ENCODE data around the gene OR4K13. TPM values are rescaled to one million over a fixed set of nuclear protein-coding genes. Genes with fewer than 3 reads are reported as not detected.

OR4K13 gene
- total RNA-seq, 6 experiments from 2014 or later, result not detected

GRCh38 chr14:19993438-19993837 lies 42.4 kb downstream of the OR4K13 start:
- TF ChIP-seq, protein P1, sequence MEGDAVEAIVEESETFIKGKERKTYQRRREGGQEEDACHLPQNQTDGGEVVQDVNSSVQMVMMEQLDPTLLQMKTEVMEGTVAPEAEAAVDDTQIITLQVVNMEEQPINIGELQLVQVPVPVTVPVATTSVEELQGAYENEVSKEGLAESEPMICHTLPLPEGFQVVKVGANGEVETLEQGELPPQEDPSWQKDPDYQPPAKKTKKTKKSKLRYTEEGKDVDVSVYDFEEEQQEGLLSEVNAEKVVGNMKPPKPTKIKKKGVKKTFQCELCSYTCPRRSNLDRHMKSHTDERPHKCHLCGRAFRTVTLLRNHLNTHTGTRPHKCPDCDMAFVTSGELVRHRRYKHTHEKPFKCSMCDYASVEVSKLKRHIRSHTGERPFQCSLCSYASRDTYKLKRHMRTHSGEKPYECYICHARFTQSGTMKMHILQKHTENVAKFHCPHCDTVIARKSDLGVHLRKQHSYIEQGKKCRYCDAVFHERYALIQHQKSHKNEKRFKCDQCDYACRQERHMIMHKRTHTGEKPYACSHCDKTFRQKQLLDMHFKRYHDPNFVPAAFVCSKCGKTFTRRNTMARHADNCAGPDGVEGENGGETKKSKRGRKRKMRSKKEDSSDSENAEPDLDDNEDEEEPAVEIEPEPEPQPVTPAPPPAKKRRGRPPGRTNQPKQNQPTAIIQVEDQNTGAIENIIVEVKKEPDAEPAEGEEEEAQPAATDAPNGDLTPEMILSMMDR (IDR thresholded peaks at IDR 0.05), result no peak
- Mint-ChIP-seq H3K4me3 (no peak overlapping the region), H3K27me3 (ENCODE audit: insufficient read depth) (no peaks in the 10 kb centered on the region), H3K36me3 (ENCODE audit: low read depth) (peaks cover 11% of the 10 kb centered on the region; the same call in 1 of the 2 replicates), H3K4me1 (ENCODE audit: low read depth) (no peaks in the 10 kb centered on the region), H3K9me3 (peaks cover 69% of the 10 kb centered on the region), H3K27ac (no peak overlapping the region)
- DNase-seq, result no peak

Other genes starting within 250 kb of the OR4K13 start
- gene OR4N2, start 232.3 kb downstream of the OR4K13 start, total RNA-seq (2021; fragmentation: NEBNext Ultra II Directional; extraction: Animal tissue kit (Norgen Biotek cat#: 25700)), result not detected
- gene OR4K2, start 160.9 kb downstream of the OR4K13 start, total RNA-seq (2021; fragmentation: NEBNext Ultra II Directional; extraction: Animal tissue kit (Norgen Biotek cat#: 25700)), result not detected
- not detected for gene OR4K5, start 115.4 kb downstream of the OR4K13 start, total RNA-seq (2021; fragmentation: NEBNext Ultra II Directional; extraction: Animal tissue kit (Norgen Biotek cat#: 25700))
- not detected for gene OR4K1, start 105.1 kb downstream of the OR4K13 start, total RNA-seq (2021; fragmentation: NEBNext Ultra II Directional; extraction: Animal tissue kit (Norgen Biotek cat#: 25700))
- gene OR4K15, start 60.4 kb downstream of the OR4K13 start, total RNA-seq (2021; fragmentation: NEBNext Ultra II Directional; extraction: Animal tissue kit (Norgen Biotek cat#: 25700)), result not detected
- not detected for gene OR4Q2, start 33.9 kb downstream of the OR4K13 start, total RNA-seq (2021; fragmentation: NEBNext Ultra II Directional; extraction: Animal tissue kit (Norgen Biotek cat#: 25700))
- not detected for gene OR4K14, start 16.7 kb downstream of the OR4K13 start, total RNA-seq (2021; fragmentation: NEBNext Ultra II Directional; extraction: Animal tissue kit (Norgen Biotek cat#: 25700))
- gene OR4L1, start 24.0 kb upstream of the OR4K13 start, total RNA-seq (2021; fragmentation: NEBNext Ultra II Directional; extraction: Animal tissue kit (Norgen Biotek cat#: 25700)), result not detected
- gene OR4K17, start 74.7 kb upstream of the OR4K13 start, total RNA-seq (2021; fragmentation: NEBNext Ultra II Directional; extraction: Animal tissue kit (Norgen Biotek cat#: 25700)), result not detected
- not detected for gene OR4N5, start 102.8 kb upstream of the OR4K13 start, total RNA-seq (2021; fragmentation: NEBNext Ultra II Directional; extraction: Animal tissue kit (Norgen Biotek cat#: 25700))
- gene OR11G2, start 154.9 kb upstream of the OR4K13 start, total RNA-seq (2021; fragmentation: NEBNext Ultra II Directional; extraction: Animal tissue kit (Norgen Biotek cat#: 25700)), result not detected
- gene OR11H6, start 187.7 kb upstream of the OR4K13 start, total RNA-seq (2021; fragmentation: NEBNext Ultra II Directional; extraction: Animal tissue kit (Norgen Biotek cat#: 25700)), result not detected
- gene OR11H7, start 192.9 kb upstream of the OR4K13 start, total RNA-seq (2021; fragmentation: NEBNext Ultra II Directional; extraction: Animal tissue kit (Norgen Biotek cat#: 25700)), result not detected
- not detected for gene OR11H4, start 203.2 kb upstream of the OR4K13 start, total RNA-seq (2021; fragmentation: NEBNext Ultra II Directional; extraction: Animal tissue kit (Norgen Biotek cat#: 25700))

Data from HFFc6 (cell line).